SK-N-SH (cell line): ENCODE results near the gene PRXL2B.

Experiments used
- CTCF ChIP-seq: fragments of 200-600 bp; sonication (generic); IDR thresholded peaks from 2 replicates; pipeline ENCODE4 v1.6.1; 2017; ENCODE audit warnings: antibody characterized with exemption, mild to moderate bottlenecking, moderate library complexity
- EP300 ChIP-seq, 2 experiments: IDR thresholded peaks; 2 replicates each; pipeline versions ENCODE4 v1.4.0 to v1.6.1; 2012; ENCODE audit warnings: borderline replicate concordance in 1 of 2, low read depth in 1 of 2, low read length in 1 of 2
- MXI1 ChIP-seq: IDR thresholded peaks from 2 replicates; pipeline ENCODE4 v1.6.1; 2012; ENCODE audit warnings: mild to moderate bottlenecking, low read depth, low read length, improper control_type of control experiment
- RAD21 ChIP-seq: IDR thresholded peaks from 2 replicates; pipeline ENCODE4 v1.6.1; 2012; ENCODE audit warnings: mild to moderate bottlenecking, low read length
- RXRA ChIP-seq: IDR thresholded peaks from 2 replicates; pipeline ENCODE4 v1.4.0; 2012; ENCODE audit warnings: low read depth, mild to moderate bottlenecking, borderline replicate concordance
- TAF1 ChIP-seq: IDR thresholded peaks from 2 replicates; pipeline ENCODE4 v1.6.1; 2012; ENCODE audit warnings: low read depth, mild to moderate bottlenecking, low read length, moderate library complexity, borderline replicate concordance
- USF1 ChIP-seq: IDR thresholded peaks from 2 replicates; pipeline ENCODE4 v1.4.0; 2012; ENCODE audit warnings: low read depth, borderline replicate concordance
- YY1 ChIP-seq: IDR thresholded peaks from 2 replicates; pipeline ENCODE4 v1.4.0; 2012; ENCODE audit warnings: low read depth, mild to moderate bottlenecking
- TF ChIP-seq, protein P1 (sequence below): IDR thresholded peaks from 2 replicates; pipeline ENCODE4 v1.4.0; 2012; ENCODE audit warnings: low read depth

- TF ChIP-seq YY1, result no peak
- TF ChIP-seq CTCF, result no peak
- TF ChIP-seq EP300 (IDR thresholded peaks at IDR 0.05; ENCODE audit: borderline replicate concordance in 1 of 2, low read depth in 1 of 2, low read length in 1 of 2), result no peak
- TF ChIP-seq RAD21, result no peak
- TF ChIP-seq MXI1, result no peak
- TF ChIP-seq USF1, result no peak
- TF ChIP-seq, protein P1, sequence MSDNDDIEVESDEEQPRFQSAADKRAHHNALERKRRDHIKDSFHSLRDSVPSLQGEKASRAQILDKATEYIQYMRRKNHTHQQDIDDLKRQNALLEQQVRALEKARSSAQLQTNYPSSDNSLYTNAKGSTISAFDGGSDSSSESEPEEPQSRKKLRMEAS, result no peak
- no peak for TF ChIP-seq TAF1
- TF ChIP-seq RXRA, result no peak
These were observed 31.4 kb downstream of the PRXL2B start for GRCh38 chr1:2617971-2618470.
